ENCODE measurements around the gene CEP350. TPM values are rescaled to one million over a fixed set of nuclear protein-coding genes. Genes with fewer than 3 reads are reported as not detected.

CEP350 gene
- total and polyA plus RNA-seq, 2 of the 13 experiments (the other 11 are each of a cell fraction or from before 2014, with no cell fraction given), result 7.6 to 35.9 TPM

GRCh38 chr1:180116964-180117763 is 162.6 kb downstream of the CEP350 start (continued):
- TF ChIP-seq EED (CRISPR knock-in tag; IDR thresholded peaks at IDR 0.05) (peak; percentile 69; the same call in 1 of the 2 replicates), NONO (IDR thresholded peaks at IDR 0.05) (no peak), NONO (CRISPR knock-in tag; conservative IDR thresholded peaks at IDR 0.05) (peak; percentile 53; the same call in 1 of the 2 replicates), ZNF33A (CRISPR knock-in tag; IDR thresholded peaks at IDR 0.05; ENCODE audit: borderline replicate concordance) (no peak), PITX1 (CRISPR knock-in tag; IDR thresholded peaks at IDR 0.05) (peak; percentile 84), JDP2 (CRISPR knock-in tag; IDR thresholded peaks at IDR 0.05; ENCODE audit: borderline replicate concordance) (no peak; the same call in 1 of the 2 replicates), ZNF354B (CRISPR knock-in tag; IDR thresholded peaks at IDR 0.05) (no peak), POLR2A (IDR thresholded peaks at IDR 0.05; ENCODE audit: insufficient read depth in 1 of 2, low read depth in 2 of 2, low read length in 2 of 2) (peak in 1 of 2 experiments; percentile 36; a peak in 1 of 4 replicates), CCDC6 (CRISPR knock-in tag; IDR thresholded peaks at IDR 0.05) (peak; percentile 89), EP300 (IDR thresholded peaks at IDR 0.05; ENCODE audit: low read depth in 2 of 2, low read length in 2 of 2) (peak in 1 of 2 experiments; percentile 64; a peak in 1 of 4 replicates), EP300 (CRISPR knock-in tag; IDR thresholded peaks at IDR 0.05; ENCODE audit: borderline replicate concordance) (peak; percentile 55; the same call in 1 of the 2 replicates), TFE3 (CRISPR knock-in tag; IDR thresholded peaks at IDR 0.05) (peak; percentile 78), SALL1 (CRISPR knock-in tag; IDR thresholded peaks at IDR 0.05) (peak; percentile 97), ZNF264 (CRISPR knock-in tag; IDR thresholded peaks at IDR 0.05) (0 out of 2 replicates have a peak, but pooled peaks have one; percentile 74), ZZZ3 (CRISPR knock-in tag; IDR thresholded peaks at IDR 0.05; ENCODE audit: borderline replicate concordance) (0 out of 2 replicates have a peak, but pooled peaks have one; percentile 48), CENPT (CRISPR knock-in tag; IDR thresholded peaks at IDR 0.05; ENCODE audit: low read depth) (0 out of 2 replicates have a peak, but pooled peaks have one; percentile 27), ZNF350 (CRISPR knock-in tag; IDR thresholded peaks at IDR 0.05; ENCODE audit: borderline replicate concordance, low read depth) (peak; percentile 90), E2F1 (CRISPR knock-in tag; IDR thresholded peaks at IDR 0.05) (no peak), SOX6 (IDR thresholded peaks at IDR 0.05) (no peak), SOX6 (CRISPR knock-in tag; IDR thresholded peaks at IDR 0.05) (peak; percentile 88), ZNF761 (CRISPR knock-in tag; conservative IDR thresholded peaks at IDR 0.05) (0 out of 2 replicates have a peak, but pooled peaks have one; percentile 69), MTF2 (CRISPR knock-in tag; IDR thresholded peaks at IDR 0.05; ENCODE audit: borderline replicate concordance) (no peak), HNF4A (CRISPR knock-in tag; IDR thresholded peaks at IDR 0.05) (peak; percentile 92)
- TF ChIP-seq, protein P1, sequence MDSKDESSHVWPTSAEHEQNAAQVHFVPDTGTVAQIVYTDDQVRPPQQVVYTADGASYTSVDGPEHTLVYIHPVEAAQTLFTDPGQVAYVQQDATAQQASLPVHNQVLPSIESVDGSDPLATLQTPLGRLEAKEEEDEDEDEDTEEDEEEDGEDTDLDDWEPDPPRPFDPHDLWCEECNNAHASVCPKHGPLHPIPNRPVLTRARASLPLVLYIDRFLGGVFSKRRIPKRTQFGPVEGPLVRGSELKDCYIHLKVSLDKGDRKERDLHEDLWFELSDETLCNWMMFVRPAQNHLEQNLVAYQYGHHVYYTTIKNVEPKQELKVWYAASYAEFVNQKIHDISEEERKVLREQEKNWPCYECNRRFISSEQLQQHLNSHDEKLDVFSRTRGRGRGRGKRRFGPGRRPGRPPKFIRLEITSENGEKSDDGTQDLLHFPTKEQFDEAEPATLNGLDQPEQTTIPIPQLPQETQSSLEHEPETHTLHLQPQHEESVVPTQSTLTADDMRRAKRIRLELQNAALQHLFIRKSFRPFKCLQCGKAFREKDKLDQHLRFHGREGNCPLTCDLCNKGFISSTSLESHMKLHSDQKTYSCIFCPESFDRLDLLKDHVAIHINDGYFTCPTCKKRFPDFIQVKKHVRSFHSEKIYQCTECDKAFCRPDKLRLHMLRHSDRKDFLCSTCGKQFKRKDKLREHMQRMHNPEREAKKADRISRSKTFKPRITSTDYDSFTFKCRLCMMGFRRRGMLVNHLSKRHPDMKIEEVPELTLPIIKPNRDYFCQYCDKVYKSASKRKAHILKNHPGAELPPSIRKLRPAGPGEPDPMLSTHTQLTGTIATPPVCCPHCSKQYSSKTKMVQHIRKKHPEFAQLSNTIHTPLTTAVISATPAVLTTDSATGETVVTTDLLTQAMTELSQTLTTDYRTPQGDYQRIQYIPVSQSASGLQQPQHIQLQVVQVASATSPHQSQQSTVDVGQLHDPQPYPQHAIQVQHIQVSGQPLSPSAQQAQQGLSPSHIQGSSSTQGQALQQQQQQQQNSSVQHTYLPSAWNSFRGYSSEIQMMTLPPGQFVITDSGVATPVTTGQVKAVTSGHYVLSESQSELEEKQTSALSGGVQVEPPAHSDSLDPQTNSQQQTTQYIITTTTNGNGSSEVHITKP (CRISPR knock-in tag; IDR thresholded peaks at IDR 0.05; ENCODE audit: low read depth), result 0 out of 2 replicates have a peak, but pooled peaks have one; percentile 49
